Neural crest cell (in vitro differentiated cells): ENCODE measurements around the gene ANTKMT. TPM values are rescaled to one million over a fixed set of nuclear protein-coding genes. Genes with fewer than 3 reads are reported as not detected.

Experiments
- DNase-seq: peaks from one replicate; pipeline ENCODE4 v3.0.0; 2021; ENCODE audit warnings: low read depth, mixed read lengths, low spot score
- H3K27ac Mint-ChIP-seq: one replicate; pipeline ENCODE4 v1.8.0; 2021; ENCODE audit warnings: mild to moderate bottlenecking, mixed read lengths; ENCODE audit not compliant: unreplicated experiment
- H3K27me3 Mint-ChIP-seq: 2 replicates; pipeline ENCODE4 v1.8.0; 2021; ENCODE audit warnings: low read depth, mild to moderate bottlenecking, mixed read lengths
- H3K36me3 Mint-ChIP-seq: 2 replicates; pipeline ENCODE4 v1.8.0; 2021; ENCODE audit warnings: low read depth, mild to moderate bottlenecking, mixed read lengths
- H3K4me1 Mint-ChIP-seq: 2 replicates; pipeline ENCODE4 v1.8.0; 2021; ENCODE audit warnings: mixed read lengths
- H3K4me3 Mint-ChIP-seq: one replicate; pipeline ENCODE4 v1.8.0; 2021; ENCODE audit warnings: mild to moderate bottlenecking, mixed read lengths
- H3K9me3 Mint-ChIP-seq: 2 replicates; pipeline ENCODE4 v1.8.0; 2021; ENCODE audit warnings: mixed read lengths
- CTCF ChIP-seq: fragments of 200-600 bp; sonication (generic); conservative IDR thresholded peaks from 2 replicates; pipeline ENCODE4 v1.5.0; 2021; ENCODE audit warnings: antibody characterized with exemption, mild to moderate bottlenecking
- total RNA-seq: library from RNA; stranded (reverse); gene quantifications from 2 replicates; pipeline ENCODE4 v1.2.1, GENCODE V29; 2021

The ANTKMT gene
- total RNA-seq, 1 donor from 2014 or later = 51.1 TPM

GRCh38 chr16:726188-726437 is 5.2 kb downstream of the ANTKMT start:
- H3K4me1 Mint-ChIP-seq = no peaks in the 10 kb centered on the region
- no peaks in the 10 kb centered on the region for H3K9me3 Mint-ChIP-seq
- DNase-seq = no peak
- peak overlapping the region; percentile 75 for H3K4me3 Mint-ChIP-seq
- H3K27ac Mint-ChIP-seq = no peak overlapping the region
- H3K36me3 Mint-ChIP-seq = no peaks in the 10 kb centered on the region
- H3K27me3 Mint-ChIP-seq = peaks cover 6% of the 10 kb centered on the region
- no peak for TF ChIP-seq CTCF

GRCh38 chr16:726438-727290 is 5.7 kb downstream of the ANTKMT start, which contains the start of the genes CCDC78 and HAGHL:
Gene CCDC78, minus strand, starts transcription at chr16:726443. Its CDS starts 76 bp downstream, at chr16:726367.
Gene HAGHL, plus strand, starts transcription at chr16:727106. Its CDS starts 404 bp downstream, at chr16:727510.
- Mint-ChIP-seq H3K36me3 (no peaks in the 10 kb centered on the region), H3K27ac (no peak within 1 kb of the TSS), H3K9me3 (no peaks in the 10 kb centered on the region), H3K27me3 (peaks cover 6% of the 10 kb centered on the region), H3K4me3 (peak within 1 kb of the TSS; percentile 83), H3K4me1 (no peaks in the 10 kb centered on the region)
- no peak for TF ChIP-seq CTCF
- DNase-seq = no peak

- Mint-ChIP-seq H3K27me3 (peaks cover 6% of the 10 kb centered on the region), H3K36me3 (no peaks in the 10 kb centered on the region), H3K9me3 (no peaks in the 10 kb centered on the region), H3K4me1 (no peaks in the 10 kb centered on the region), H3K4me3 (no peak overlapping the region), H3K27ac (no peak overlapping the region)
- no peak for DNase-seq
- no peak for TF ChIP-seq CTCF
These were observed 6.5 kb downstream of the ANTKMT start for GRCh38 chr16:727291-727977.

- Mint-ChIP-seq H3K27me3 (peaks cover 6% of the 10 kb centered on the region), H3K36me3 (no peaks in the 10 kb centered on the region), H3K4me3 (peak overlapping the region; percentile 59), H3K4me1 (no peaks in the 10 kb centered on the region), H3K27ac (no peak overlapping the region), H3K9me3 (no peaks in the 10 kb centered on the region)
- TF ChIP-seq CTCF = no peak
- DNase-seq = no peak
These were observed 7.4 kb downstream of the ANTKMT start for GRCh38 chr16:728131-728889.

GRCh38 chr16:728890-729744 is 8.2 kb downstream of the ANTKMT start:
- Mint-ChIP-seq H3K27me3 (peaks cover 6% of the 10 kb centered on the region), H3K9me3 (no peaks in the 10 kb centered on the region), H3K27ac (no peak overlapping the region), H3K36me3 (no peaks in the 10 kb centered on the region), H3K4me1 (no peaks in the 10 kb centered on the region), H3K4me3 (peak overlapping the region; percentile 59)
- TF ChIP-seq CTCF = no peak
- no peak for DNase-seq
